Mucosa of rectum (tissue), 2 donors: ENCODE results near the gene ZNF419.
"Not testable (repeated sequence)": the region's sequence is repeated elsewhere in the genome, so short reads cannot be mapped to it uniquely, and the experiment has no call there.

Experiments
- H3K27ac ChIP-seq, 2 donors: one replicate each; pipeline ENCODE4 v1.7.0; 2013; ENCODE audit warnings: inconsistent platforms in 2 of 2, low read depth in 2 of 2, low read length in 2 of 2
- H3K27me3 ChIP-seq, 2 donors: one replicate each; pipeline ENCODE4 v1.7.0; 2013; ENCODE audit warnings: low read length in 2 of 2; ENCODE audit not compliant: control insufficient read depth in 2 of 2, insufficient read depth in 2 of 2
- H3K36me3 ChIP-seq, 2 donors: one replicate each; pipeline ENCODE4 v1.7.0; 2013; ENCODE audit warnings: low read length in 2 of 2; ENCODE audit not compliant: control insufficient read depth in 2 of 2, insufficient read depth in 2 of 2
- H3K4me1 ChIP-seq, 2 donors: one replicate each; pipeline ENCODE4 v1.7.0; 2013; ENCODE audit warnings: low read length in 2 of 2, mild to moderate bottlenecking in 1 of 2; ENCODE audit not compliant: control insufficient read depth in 2 of 2, insufficient read depth in 2 of 2
- H3K4me3 ChIP-seq, 2 donors: one replicate each; pipeline ENCODE4 v1.7.0; 2013; ENCODE audit warnings: low read length in 2 of 2
- H3K9ac ChIP-seq, 2 donors: one replicate each; pipeline ENCODE4 v1.7.0; 2013; ENCODE audit warnings: low read length in 2 of 2, low read depth in 1 of 2, mild to moderate bottlenecking in 1 of 2
- H3K9me3 ChIP-seq, 2 donors: one replicate each; pipeline ENCODE4 v1.7.0; 2013; ENCODE audit warnings: low read length in 2 of 2; ENCODE audit not compliant: control insufficient read depth in 2 of 2
- donor health status: healthy.
- donor health status: Normal muscosa, but diverticular disease.

Gene ZNF419

DNA sequence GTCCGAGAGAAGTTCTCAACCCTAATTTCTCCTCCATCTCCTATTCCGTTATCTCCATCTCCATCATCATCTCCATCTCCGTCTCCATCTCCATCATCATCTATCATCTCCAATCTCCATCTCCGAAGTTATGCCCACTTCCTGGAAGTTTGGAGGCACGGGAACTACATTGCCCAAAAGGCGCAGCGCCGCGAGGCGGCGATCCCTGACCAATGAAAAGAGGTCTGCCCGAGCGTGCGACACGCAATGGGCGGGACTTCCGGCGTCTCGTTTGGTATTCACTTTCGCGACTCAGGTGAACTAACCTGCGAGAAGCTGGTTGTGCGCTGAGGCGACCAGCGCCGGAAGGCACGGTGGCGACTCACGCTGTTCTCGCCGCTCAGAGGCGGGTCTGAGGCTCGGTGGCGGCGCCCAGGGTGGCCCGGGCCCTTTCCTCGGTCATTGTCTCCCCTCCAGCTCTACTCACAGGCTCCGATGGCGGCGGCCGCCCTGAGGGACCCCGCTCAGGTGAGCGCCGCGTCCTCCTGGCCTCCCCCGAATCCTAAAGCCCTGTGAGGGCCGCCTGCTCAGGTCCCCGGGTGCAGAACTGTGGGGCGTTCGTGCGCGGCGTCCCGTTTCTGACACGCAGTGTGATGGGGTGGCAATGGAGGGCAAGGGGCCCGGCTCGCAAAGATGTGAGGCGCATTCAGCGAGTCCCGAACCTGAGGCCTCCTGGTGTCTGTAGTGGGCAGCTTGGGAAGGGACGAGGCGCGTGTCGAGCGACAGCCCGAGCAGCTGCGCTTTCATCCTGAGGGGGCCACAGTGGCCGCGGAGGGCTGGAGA, at the start of gene ZNF419:
Gene ZNF419 (plus strand): TSS at position 274 of the 822 bp plus-strand sequence. CDS start 201 bp downstream, at position 475.
- Histone ChIP-seq H3K9ac (peak within 1 kb of the TSS; percentile 42 to 90), H3K27ac (peak within 1 kb of the TSS; percentile 52 to 63), H3K36me3 (peaks cover 8 to 14% of the 10 kb centered on the region in 2 donors), H3K4me3 (peak within 1 kb of the TSS; percentile 75 to 87), H3K9me3 (peaks cover 9 to 14% of the 10 kb centered on the region in 2 donors)
- H3K4me1 ChIP-seq, H3K27me3 ChIP-seq: not testable (repeated sequence)

DNA sequence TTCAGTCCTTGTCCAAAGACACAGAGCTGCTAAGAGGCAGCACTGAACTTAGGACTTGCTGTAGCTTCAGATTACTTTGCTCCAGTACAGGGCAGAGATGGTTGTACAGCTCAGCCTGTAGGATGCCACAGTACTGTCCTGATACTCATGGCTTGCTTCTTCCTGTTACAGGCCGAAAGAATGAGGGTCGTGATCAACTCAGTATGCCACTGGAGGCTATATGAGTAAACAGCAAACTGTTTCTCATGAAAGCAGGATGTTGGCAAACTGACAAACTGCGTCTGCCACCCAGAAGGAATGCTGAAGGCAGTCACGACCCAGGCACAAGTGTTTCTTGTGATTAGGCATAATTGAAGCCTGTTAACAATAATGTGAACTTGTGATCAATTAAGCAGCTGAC, 49.6 kb upstream of the ZNF419 start:
- no peak overlapping the region for H3K4me3 ChIP-seq
- H3K36me3 ChIP-seq, result peaks cover 7 to 10% of the 10 kb centered on the region in 2 donors
- H3K27me3 ChIP-seq, result no peaks in the 10 kb centered on the region
- H3K9ac ChIP-seq, result no peak overlapping the region
- H3K27ac ChIP-seq, result no peak overlapping the region
- peaks cover 10 to 14% of the 10 kb centered on the region in 2 donors for H3K4me1 ChIP-seq
- H3K9me3 ChIP-seq, result peaks cover 7 to 13% of the 10 kb centered on the region in 2 donors

DNA sequence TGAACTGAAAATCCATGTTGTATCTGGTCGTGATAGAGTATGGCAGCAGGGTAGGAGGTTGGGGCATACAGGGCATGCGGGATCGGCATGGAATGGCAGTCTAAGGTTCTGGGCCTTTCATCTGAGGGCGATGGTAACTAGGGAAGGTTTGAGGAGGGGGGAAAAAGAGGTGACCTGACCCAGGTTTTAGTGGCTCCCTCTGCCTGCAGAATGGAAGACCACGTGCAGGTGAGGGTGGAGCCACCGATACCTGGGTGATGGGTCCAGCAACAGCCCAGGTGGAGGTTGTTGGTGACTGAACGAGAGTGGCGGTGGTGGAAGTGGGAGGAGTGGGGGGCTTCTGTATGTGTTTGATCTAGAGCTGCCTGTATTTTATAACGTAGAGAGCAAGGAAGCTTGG, 48.6 kb upstream of the ZNF419 start:
- Histone ChIP-seq H3K27ac (no peak overlapping the region), H3K4me1 (peaks cover 10 to 14% of the 10 kb centered on the region in 2 donors), H3K9ac (no peak overlapping the region), H3K4me3 (no peak overlapping the region), H3K27me3 (no peaks in the 10 kb centered on the region), H3K9me3 (peaks cover 15 to 19% of the 10 kb centered on the region in 2 donors), H3K36me3 (peaks cover 11 to 19% of the 10 kb centered on the region in 2 donors)

DNA sequence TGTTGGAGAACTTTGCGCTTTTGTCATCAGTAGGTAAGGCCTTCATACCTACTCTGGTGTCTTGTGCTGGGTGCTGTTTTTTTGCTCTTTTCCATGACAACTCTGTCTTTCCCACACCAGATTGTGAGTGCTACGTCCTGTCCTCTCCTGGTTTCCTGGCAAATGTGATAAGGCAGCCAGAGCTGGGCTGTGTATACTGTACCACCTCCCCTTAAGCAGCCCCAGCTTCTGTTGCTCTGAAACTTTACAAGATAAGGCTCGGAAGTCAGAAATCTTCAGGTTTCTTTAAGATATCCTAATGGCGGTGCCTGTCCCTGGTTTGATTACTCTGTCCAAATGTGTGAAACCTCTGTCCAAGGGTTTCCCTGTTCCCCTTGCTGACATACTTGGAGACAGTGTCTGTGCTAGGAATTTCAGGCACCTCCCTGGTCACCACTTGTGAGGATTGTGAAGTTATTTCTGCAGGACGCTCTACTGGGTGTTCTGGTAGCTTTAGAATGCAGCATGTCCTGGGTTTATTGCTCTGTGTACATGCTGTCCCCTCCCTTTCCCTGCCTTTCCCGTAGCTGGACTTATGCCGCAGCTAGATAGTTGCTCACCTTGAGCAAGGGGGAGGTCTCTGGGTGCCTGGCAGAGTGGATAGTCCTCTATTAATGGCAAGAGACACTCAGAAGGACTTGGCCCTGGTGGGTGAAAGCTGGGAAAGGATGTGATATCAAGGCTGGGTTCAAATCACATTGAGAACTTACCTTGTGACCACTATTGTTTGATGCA, 45.4 kb upstream of the ZNF419 start:
- Histone ChIP-seq H3K9ac (no peak overlapping the region), H3K27ac (no peak overlapping the region), H3K4me1 (no peaks in the 10 kb centered on the region), H3K27me3 (no peaks in the 10 kb centered on the region), H3K9me3 (peaks cover 26 to 30% of the 10 kb centered on the region in 2 donors), H3K4me3 (no peak overlapping the region), H3K36me3 (peaks cover 19 to 29% of the 10 kb centered on the region in 2 donors)

DNA sequence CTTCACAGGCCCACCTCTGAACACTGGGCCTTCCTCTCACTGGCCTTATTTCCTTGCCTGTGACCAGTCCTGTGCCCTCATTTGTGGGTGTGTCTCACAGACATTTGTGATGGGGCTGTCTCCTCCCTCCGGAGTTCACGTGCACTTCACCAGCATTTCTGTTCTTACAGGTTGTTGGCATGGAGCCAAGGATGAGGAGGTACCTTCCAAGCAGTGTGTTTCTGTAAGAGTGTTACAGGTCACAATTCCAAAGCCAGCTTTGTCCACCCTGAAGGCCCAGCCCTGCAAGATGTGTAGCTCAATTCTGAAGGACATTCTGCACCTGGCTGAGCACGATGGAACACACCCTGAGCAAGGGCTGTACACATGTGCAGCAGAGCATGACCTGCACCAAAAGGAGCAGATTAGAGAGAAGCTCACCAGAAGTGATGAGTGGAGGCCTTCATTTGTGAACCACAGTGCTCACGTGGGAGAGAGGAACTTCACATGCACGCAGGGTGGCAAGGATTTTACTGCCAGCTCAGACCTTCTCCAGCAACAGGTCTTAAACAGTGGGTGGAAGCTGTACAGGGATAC, 44.3 kb upstream of the ZNF419 start:
- Histone ChIP-seq H3K36me3 (peaks cover 19 to 29% of the 10 kb centered on the region in 2 donors), H3K9me3 (peaks cover 26 to 30% of the 10 kb centered on the region in 2 donors), H3K27me3 (no peaks in the 10 kb centered on the region), H3K4me1 (no peaks in the 10 kb centered on the region), H3K4me3 (no peak overlapping the region), H3K9ac (no peak overlapping the region), H3K27ac (no peak overlapping the region)

DNA sequence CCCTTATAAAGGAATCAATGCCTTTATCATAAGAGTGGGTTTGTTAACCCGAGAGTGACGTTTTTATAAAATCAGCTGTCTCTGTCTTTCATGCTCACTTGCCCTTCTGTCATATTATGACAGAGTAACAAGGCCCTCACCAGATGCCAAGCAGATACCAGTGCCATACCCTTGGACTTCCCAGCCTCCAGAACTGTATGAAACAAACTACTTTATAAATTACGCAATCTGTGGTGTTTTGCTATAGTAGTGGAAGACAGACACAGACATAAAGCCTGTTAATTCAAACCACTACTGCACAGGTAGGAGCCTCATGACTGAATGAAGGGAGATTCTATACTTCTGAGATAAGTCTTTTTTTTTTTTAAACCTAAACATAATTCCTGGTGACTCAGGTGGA, 35.2 kb upstream of the ZNF419 start:
- H3K4me3 ChIP-seq, result no peak overlapping the region
- H3K27ac ChIP-seq, result no peak overlapping the region
- H3K9ac ChIP-seq, result no peak overlapping the region
- peaks cover 11 to 21% of the 10 kb centered on the region in 2 donors for H3K9me3 ChIP-seq
- H3K27me3 ChIP-seq, result no peaks in the 10 kb centered on the region
- H3K4me1 ChIP-seq, result no peaks in the 10 kb centered on the region
- no peaks in the 10 kb centered on the region for H3K36me3 ChIP-seq

DNA sequence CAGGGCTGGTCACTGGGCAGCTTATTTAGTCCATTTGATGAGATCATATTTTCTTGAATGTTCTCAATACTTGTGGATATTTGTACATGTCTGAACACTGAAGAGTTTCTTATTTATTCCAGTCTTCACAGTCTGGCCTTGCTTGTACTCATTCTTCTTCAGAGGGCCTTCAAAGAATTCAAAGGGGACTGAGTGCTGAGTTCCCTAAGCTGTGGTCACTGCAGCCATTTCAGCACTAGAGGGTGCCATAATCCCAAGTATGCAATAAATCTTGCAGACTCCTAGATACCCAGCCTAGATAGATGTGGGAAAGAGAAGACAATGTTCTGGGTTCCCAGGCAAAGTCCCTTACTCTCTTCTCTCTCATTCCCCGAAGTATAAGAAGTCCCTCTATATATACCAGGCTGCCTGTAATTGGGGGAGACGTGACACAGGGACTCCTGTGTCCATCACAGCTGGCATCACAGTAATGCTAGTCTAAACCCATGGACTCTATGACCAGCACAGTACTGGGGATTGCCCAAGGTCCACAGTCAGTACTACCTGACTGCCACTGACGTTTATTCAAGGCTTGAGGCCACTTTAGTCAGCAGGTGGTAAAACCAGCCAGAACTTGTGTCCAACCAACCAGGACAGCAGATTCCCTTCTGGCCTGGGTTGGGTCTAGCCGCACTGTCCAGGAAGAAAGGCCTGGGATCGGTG, 21.7 kb upstream of the ZNF419 start:
- no peaks in the 10 kb centered on the region for H3K27me3 ChIP-seq
- H3K4me3 ChIP-seq, result no peak overlapping the region
- no peak overlapping the region for H3K27ac ChIP-seq
- no peaks in the 10 kb centered on the region for H3K4me1 ChIP-seq
- H3K9ac ChIP-seq, result no peak overlapping the region
- H3K36me3 ChIP-seq, result peaks cover 0 to 3% of the 10 kb centered on the region in 2 donors
- peaks cover 9 to 24% of the 10 kb centered on the region in 2 donors for H3K9me3 ChIP-seq

DNA sequence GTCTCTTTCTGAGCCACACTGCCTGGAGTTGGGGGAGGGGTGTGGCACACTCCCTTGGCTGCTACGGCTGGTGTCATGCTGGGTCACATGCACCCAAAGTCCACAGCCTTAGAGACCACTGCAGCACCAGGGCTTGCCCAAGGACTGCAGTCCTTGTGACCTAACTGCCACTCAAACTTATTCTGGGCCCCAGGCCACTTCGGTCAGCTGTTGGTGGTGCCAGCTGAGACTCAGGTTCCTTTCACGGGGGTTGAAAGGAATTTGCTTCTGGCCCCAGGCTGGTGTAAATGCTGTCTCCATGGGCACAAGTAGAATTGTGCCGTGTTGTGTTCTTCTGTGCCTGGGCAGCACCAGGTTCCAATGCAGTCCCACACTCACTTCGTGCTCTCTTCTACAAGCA, 21.1 kb upstream of the ZNF419 start:
- H3K9ac ChIP-seq, result no peak overlapping the region
- H3K4me3 ChIP-seq, result no peak overlapping the region
- peaks cover 9 to 22% of the 10 kb centered on the region in 2 donors for H3K9me3 ChIP-seq
- no peaks in the 10 kb centered on the region for H3K4me1 ChIP-seq
- H3K27ac ChIP-seq, result no peak overlapping the region
- no peaks in the 10 kb centered on the region for H3K27me3 ChIP-seq
- peaks cover 0 to 3% of the 10 kb centered on the region in 2 donors for H3K36me3 ChIP-seq

DNA sequence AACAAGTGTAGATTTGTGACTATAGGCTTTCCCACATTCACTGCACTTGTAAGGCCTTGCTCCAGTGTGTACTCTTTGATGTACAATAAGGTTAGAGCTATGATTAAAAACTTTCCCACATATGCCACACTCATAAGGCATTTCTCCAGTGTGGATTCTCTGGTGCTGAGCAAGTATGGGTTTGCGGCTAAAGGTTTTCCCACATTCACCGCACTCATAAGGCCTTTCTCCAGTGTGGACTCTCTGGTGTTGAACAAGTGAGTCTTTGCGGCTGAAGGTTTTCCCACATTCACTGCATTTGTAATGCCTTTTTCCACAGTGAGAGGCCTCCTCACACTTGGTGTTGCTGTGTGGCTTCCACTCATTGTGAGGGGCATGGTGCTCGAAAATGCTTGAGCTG, 13.9 kb upstream of the ZNF419 start:
- peaks cover 12 to 33% of the 10 kb centered on the region in 2 donors for H3K36me3 ChIP-seq

More for the DNA sequence above, 13.9 kb upstream of the ZNF419 start:
- peaks cover 53 to 54% of the 10 kb centered on the region in 2 donors for H3K9me3 ChIP-seq
- no peak overlapping the region for H3K9ac ChIP-seq
- peaks cover 0 to 5% of the 10 kb centered on the region in 2 donors for H3K4me1 ChIP-seq
- no peaks in the 10 kb centered on the region for H3K27me3 ChIP-seq
- H3K4me3 ChIP-seq, result peak overlapping the region in 1 of 2 donors; percentile 34
- H3K27ac ChIP-seq, result no peak overlapping the region
